AG04450 (cell line): ENCODE measurements around the gene LAMTOR4. TPM values are rescaled to one million over a fixed set of nuclear protein-coding genes. Genes with fewer than 3 reads are reported as not detected.
A peak's percentile ranks its signal among the peaks of the same experiment; 100 is the strongest.

Experiments
- CTCF ChIA-PET: fragments of 300-600, 350-600 bp; formaldehyde crosslinking; extraction: SDS; loops from one replicate; lab custom pipeline; 2022; ENCODE audit warnings: antibody characterized with exemption, inconsistent platforms; lab: Charles Lee
- POLR2A ChIA-PET: fragments of 350-600 bp; formaldehyde crosslinking; extraction: SDS; loops from one replicate; lab custom pipeline; 2021; ENCODE audit warnings: antibody characterized with exemption, inconsistent platforms; lab: Yijun Ruan, JAX
- DNase-seq: peaks from one replicate; pipeline ENCODE4 v3.0.0-alpha.2; 2011; ENCODE audit warnings: low read depth, low spot score
- H3K27ac ChIP-seq: one replicate; pipeline ENCODE4 v1.5.1; 2012; ENCODE audit warnings: low read depth, low read length, control low read depth
- H3K27me3 ChIP-seq: one replicate; pipeline ENCODE4 v1.6.0; 2012; ENCODE audit warnings: low read length; ENCODE audit not compliant: control insufficient read depth, insufficient read depth
- H3K4me3 ChIP-seq: 2 replicates; pipeline ENCODE4 v1.5.1; 2011; ENCODE audit warnings: mild to moderate bottlenecking, low read depth, low read length, control low read depth
- H3K9me3 ChIP-seq: 2 replicates; pipeline ENCODE4 v1.5.1; 2012; ENCODE audit warnings: low read length; ENCODE audit not compliant: control insufficient read depth, insufficient read depth
- polyA plus RNA-seq: library from polyadenylated mRNA; depleted of rRNA; stranded (reverse); fragments of >200 nt; gene quantifications from 2 replicates; pipeline ENCODE4 v1.2.3, GENCODE V29; 2011
- TF ChIP-seq, protein P1 (sequence below): IDR thresholded peaks from 2 replicates; pipeline ENCODE4 v1.5.1; 2011; ENCODE audit warnings: low read depth, low read length, control low read depth, inconsistent platforms

LAMTOR4 gene
- polyA plus RNA-seq, 1 experiment: 122 TPM

DNA sequence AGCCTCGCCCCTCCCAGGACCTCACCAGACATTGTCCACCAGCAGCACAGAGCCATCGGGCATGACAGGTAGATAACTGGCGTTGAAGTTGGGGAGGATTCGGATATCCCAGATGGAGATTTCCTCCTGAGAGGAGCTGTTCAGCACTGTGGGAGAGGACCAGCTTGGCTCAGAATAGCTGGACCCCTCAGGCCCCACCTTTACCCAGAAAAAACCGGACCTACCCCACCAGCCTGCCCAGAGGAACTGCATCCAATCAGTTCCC is 8.3 kb downstream of the LAMTOR4 start:
- Histone ChIP-seq H3K27ac (no peak overlapping the region), H3K27me3 (no peaks in the 10 kb centered on the region), H3K4me3 (peak overlapping the region; percentile 69), H3K9me3 (no peaks in the 10 kb centered on the region)
- TF ChIP-seq, protein P1, sequence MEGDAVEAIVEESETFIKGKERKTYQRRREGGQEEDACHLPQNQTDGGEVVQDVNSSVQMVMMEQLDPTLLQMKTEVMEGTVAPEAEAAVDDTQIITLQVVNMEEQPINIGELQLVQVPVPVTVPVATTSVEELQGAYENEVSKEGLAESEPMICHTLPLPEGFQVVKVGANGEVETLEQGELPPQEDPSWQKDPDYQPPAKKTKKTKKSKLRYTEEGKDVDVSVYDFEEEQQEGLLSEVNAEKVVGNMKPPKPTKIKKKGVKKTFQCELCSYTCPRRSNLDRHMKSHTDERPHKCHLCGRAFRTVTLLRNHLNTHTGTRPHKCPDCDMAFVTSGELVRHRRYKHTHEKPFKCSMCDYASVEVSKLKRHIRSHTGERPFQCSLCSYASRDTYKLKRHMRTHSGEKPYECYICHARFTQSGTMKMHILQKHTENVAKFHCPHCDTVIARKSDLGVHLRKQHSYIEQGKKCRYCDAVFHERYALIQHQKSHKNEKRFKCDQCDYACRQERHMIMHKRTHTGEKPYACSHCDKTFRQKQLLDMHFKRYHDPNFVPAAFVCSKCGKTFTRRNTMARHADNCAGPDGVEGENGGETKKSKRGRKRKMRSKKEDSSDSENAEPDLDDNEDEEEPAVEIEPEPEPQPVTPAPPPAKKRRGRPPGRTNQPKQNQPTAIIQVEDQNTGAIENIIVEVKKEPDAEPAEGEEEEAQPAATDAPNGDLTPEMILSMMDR: no peak
- ChIA-PET CTCF (interaction anchor here (0.8 to 1.0 kb wide), 3 partner anchors 11 to 31 kb away, joined by 3 read pairs; no protein-coding TSS in a partner anchor), POLR2A (interaction anchor here (1.8 to 2.0 kb wide), 2 partner anchors 9 to 11 kb away, joined by 5 to 8 read pairs; partner anchors contain the start of genes GAL3ST4 and LAMTOR4)
- DNase-seq: no peak

DNA sequence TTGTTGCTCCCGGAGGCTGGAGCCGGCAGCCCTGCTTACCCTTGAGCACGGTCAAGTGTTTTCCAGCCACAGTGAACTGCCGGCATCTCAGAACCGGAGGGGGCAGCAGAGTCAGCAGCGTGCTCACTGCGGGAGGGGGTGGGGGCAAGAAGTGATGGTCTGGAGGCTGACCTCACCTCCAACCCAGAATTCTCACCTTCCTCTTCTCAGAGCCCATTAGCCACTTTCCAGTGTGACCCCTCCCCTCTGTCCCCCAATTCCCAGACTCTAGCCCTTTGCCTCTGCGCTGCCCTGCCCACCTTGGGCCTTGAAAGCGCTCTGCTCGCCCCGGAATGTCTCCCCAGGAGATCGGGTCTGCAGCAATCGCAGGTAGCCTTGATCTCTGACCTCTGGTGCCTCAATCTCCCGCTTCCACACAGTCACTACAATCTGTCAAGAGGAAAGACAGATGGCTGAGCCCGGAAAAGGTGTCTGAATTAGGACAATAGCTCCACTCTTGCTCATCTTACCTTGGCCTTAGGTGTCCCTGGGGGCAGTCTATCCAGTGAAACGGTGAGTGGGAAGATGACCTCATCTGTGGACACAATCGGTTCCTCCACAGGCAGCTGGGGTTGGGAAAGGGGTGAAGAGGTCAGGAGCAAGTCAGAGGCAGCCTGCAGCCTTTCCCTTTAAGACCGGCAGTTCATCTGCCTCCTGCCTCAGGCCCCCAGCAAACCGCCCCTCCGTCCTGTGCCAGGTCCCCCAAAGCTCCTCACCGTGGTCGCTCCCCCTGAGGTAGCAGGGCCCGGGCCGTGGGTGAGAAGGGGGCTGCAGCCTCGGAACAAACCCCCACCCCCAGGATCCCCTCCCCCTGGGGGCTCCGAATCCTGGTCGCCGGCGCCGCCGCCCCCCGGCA is 8.9 kb downstream of the LAMTOR4 start:
- DNase-seq: no peak
- TF ChIP-seq, protein P1: peak; percentile 37
- Histone ChIP-seq H3K4me3 (peak overlapping the region; percentile 69), H3K9me3 (no peaks in the 10 kb centered on the region), H3K27ac (peak overlapping the region; percentile 39), H3K27me3 (no peaks in the 10 kb centered on the region)
- CTCF ChIA-PET: interaction anchor here (0.8 to 1.0 kb wide), 3 partner anchors 11 to 31 kb away, joined by 3 read pairs; no protein-coding TSS in a partner anchor
- POLR2A ChIA-PET: interaction anchor here (0.6 to 2.0 kb wide), 3 partner anchors 9 to 23 kb away, joined by 4 to 8 read pairs (median 5); partner anchors contain the start of genes GAL3ST4 and LAMTOR4

DNA sequence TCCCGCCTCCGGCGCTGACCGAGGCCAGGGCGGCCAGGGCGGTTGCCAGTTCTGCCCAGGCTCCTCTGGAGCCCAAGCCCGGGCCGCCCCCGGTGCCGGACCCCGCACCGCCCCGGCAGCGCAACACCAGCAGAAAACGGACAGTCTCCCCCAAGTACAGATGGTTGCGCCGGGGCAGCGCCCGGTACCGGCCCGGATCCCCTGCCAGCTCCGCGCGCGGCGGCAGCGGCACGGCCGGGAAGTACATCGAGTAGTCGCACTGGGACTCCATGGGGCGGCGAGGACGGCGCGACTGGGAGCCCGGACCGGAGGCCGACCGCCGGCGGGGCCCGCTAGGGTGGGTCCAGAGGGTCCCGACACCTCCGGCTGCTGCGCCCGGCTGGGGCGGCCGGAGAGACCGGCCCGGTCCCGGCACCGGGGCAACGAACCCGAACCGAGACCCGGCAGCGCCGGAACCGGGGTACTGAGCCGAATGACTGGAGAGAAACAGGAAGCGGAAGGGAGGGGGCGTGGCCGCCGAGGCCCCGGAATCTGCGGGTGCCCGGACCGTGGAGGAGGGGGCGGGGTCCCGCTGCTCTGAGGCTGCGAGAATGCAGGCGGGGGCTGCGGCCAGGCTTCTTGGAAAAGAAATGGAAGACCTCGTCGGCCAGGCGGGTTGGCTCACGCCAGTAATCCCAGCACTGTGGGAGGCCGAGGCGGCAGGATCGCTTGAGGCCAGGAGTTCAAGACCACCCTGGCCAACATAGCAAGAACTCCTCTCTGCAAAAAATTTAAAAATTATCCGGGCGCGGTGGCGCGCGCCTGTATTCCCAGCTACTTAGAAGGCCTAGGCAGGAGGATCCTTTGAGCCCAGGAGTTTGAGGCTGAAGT is 9.7 kb downstream of the LAMTOR4 start, which contains the start of gene TRAPPC14:
Gene TRAPPC14 (minus strand): TSS at position 495 of the 870 bp plus-strand sequence. CDS start 224 bp downstream, at position 271.
- peak within 1 kb of the TSS; percentile 47 for H3K27ac ChIP-seq
- POLR2A ChIA-PET: interaction anchor here (0.6 to 2.0 kb wide), 5 partner anchors 9 to 39 kb away, joined by 3 to 8 read pairs (median 4); partner anchors contain the start of genes CNPY4, GAL3ST4, GPC2 and LAMTOR4
- TF ChIP-seq, protein P1: no peak

DNA sequence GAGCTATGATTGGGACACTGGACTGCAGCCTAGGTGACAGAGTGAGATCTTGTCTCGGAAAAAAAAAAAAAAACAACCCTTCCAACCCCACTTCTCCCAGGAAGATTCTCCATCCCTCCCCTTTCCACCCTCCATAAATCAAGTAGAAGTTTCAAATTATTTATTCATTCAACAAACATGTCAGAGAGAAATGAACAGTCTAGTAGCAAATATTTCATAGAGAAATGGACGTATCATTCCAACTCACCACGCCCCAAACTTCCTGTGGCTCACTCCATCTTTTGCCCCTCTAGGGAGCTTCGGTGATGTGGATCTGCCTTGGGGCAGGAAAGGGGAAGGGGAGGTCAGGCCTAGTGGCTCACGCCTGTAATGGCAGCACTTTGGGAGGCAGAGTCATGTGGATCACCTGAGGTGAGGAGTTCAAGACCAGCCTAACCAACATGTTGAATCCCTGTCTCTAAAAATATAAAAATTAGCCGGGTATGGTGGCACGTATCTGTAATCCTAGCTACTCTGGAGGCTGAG is 10.4 kb downstream of the LAMTOR4 start:
- peak overlapping the region; percentile 47 for H3K27ac ChIP-seq
- ChIA-PET CTCF (interaction anchor here (0.6 to 1.2 kb wide), 4 partner anchors 18 to 49 kb away, joined by 4 to 8 read pairs (median 4); no protein-coding TSS in a partner anchor), POLR2A (interaction anchor here (0.6 to 1.2 kb wide), 3 partner anchors 9 to 40 kb away, joined by 3 to 5 read pairs (median 4); partner anchors contain the start of genes CNPY4, GAL3ST4, GPC2 and STAG3)
- H3K9me3 ChIP-seq: no peaks in the 10 kb centered on the region
- H3K27me3 ChIP-seq: no peaks in the 10 kb centered on the region
- no peak for DNase-seq
- peak overlapping the region; percentile 69 for H3K4me3 ChIP-seq
- TF ChIP-seq, protein P1: no peak

More for the DNA sequence above, 9.7 kb downstream of the LAMTOR4 start, which contains the start of gene TRAPPC14:
- Histone ChIP-seq H3K4me3 (peak within 1 kb of the TSS; percentile 69), H3K27me3 (no peaks in the 10 kb centered on the region), H3K9me3 (no peaks in the 10 kb centered on the region)
- peak; percentile 49 for DNase-seq
- CTCF ChIA-PET: interaction anchor here (0.6 to 1.2 kb wide), 4 partner anchors 18 to 48 kb away, joined by 4 to 8 read pairs (median 4); no protein-coding TSS in a partner anchor
